Natural killer cell (primary cell): ENCODE results near the gene IFT43. TPM values are rescaled to one million over a fixed set of nuclear protein-coding genes. Genes with fewer than 3 reads are reported as not detected.

ENCODE experiments used
- ATAC-seq, 3 donors: fragments of 150-1000 bp in 2 of 3; fragments of 200-7000 bp in 1 of 3; cut with Tn5 transposase; 1 replicate in 1 of 3; 2 replicates in 2 of 3; pipeline ENCODE4 v1.10.0; 2021; ENCODE audit warnings: mild to moderate bottlenecking in 2 of 3, moderate library complexity in 2 of 3
- DNase-seq, 2 donors: peaks; one replicate each; pipeline versions ENCODE4 v3.0.0 to v3.0.0-alpha.2; 2013 to 2021; ENCODE audit warnings: mixed read lengths in 1 of 2
- H3K27ac ChIP-seq: one replicate; pipeline ENCODE4 v1.5.1; 2013; ENCODE audit warnings: mild to moderate bottlenecking, low read length
- H3K27me3 ChIP-seq: one replicate; pipeline ENCODE4 v1.6.1; 2013; ENCODE audit warnings: low read length; ENCODE audit not compliant: control insufficient read depth, insufficient read depth
- H3K36me3 ChIP-seq: one replicate; pipeline ENCODE4 v1.6.1; 2013; ENCODE audit warnings: low read length; ENCODE audit not compliant: control insufficient read depth, insufficient read depth
- H3K4me1 ChIP-seq: one replicate; pipeline ENCODE4 v1.6.1; 2013; ENCODE audit warnings: low read length; ENCODE audit not compliant: control insufficient read depth, insufficient read depth
- H3K4me3 ChIP-seq: one replicate; pipeline ENCODE4 v1.5.1; 2013; ENCODE audit warnings: low read length
- H3K9me3 ChIP-seq: one replicate; pipeline ENCODE4 v1.6.1; 2013; ENCODE audit warnings: low read length; ENCODE audit not compliant: control insufficient read depth, insufficient read depth
- H3K27ac Mint-ChIP-seq, 2 donors: one replicate each; pipeline ENCODE4 v1.8.0; 2022; ENCODE audit warnings: mild to moderate bottlenecking in 2 of 2, mixed read lengths in 2 of 2, moderate library complexity in 1 of 2
- H3K27me3 Mint-ChIP-seq, 2 donors: one replicate each; pipeline ENCODE4 v1.8.0; 2022; ENCODE audit warnings: low read depth in 2 of 2, mixed read lengths in 2 of 2
- H3K36me3 Mint-ChIP-seq: one replicate; pipeline ENCODE4 v1.8.0; 2022; ENCODE audit warnings: mixed read lengths
- H3K4me1 Mint-ChIP-seq, 2 donors: one replicate each; pipeline ENCODE4 v1.8.0; 2022; ENCODE audit warnings: mixed read lengths in 2 of 2
- H3K4me3 Mint-ChIP-seq: one replicate; pipeline ENCODE4 v1.8.0; 2022; ENCODE audit warnings: mild to moderate bottlenecking, moderate library complexity, mixed read lengths
- H3K9me3 Mint-ChIP-seq, 2 donors: one replicate each; pipeline ENCODE4 v1.8.0; 2022; ENCODE audit warnings: mixed read lengths in 2 of 2
- WGBS: methylation state at CpG from one replicate; pipeline ENCODE4 v1.1.7; 2013; ENCODE audit warnings: missing lambda C conversion rate; ENCODE audit not compliant: insufficient coverage; 5-methylcytosine and 5-hydroxymethylcytosine counted together
- intact Hi-C: fragments of 100-400 bp; cut with micrococcal nuclease; formaldehyde crosslinking; loops from one replicate; pipeline ENCODE4 v1.14.2; 2022
- total RNA-seq, 4 donors: library from RNA; stranded (reverse); fragments of 120-200 nt in 1 of 4; gene quantifications; one replicate each; pipeline versions ENCODE4 v1.2.3 to v1.2.4, GENCODE V29; 2013 to 2022
- TF ChIP-seq, protein P1 (sequence below): fragments of 200-600 bp; IDR thresholded peaks from one replicate; pipeline ENCODE4 v1.8.0; 2022; ENCODE audit warnings: antibody characterized with exemption

IFT43 gene
- total RNA-seq, 3 donors from 2014 or later (not counting 1 experiment from before 2014, with no cell fraction given) = 19.0 to 20.8 (median 20.7) TPM

DNA sequence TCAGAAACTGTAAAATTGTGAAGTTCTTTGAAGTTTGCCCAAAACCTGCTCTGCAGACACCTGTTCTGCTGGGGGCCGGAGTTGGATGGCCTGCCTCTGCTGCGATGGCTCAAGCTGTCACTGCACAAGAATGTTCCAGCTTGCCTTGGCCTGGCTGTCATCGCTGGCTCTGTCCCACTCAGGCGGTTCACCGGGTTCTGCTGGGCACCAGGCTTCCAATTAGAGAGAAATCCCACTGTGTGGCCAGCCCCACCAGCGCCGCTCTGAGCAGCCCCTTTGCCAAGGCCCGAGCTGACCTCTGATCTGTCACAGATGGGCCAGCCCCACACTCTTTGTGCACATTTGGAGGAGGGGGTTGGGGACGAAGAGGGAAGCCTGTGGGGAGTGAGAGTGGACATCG, 94.5 kb downstream of the IFT43 start:
- H3K9me3 Mint-ChIP-seq = no peaks in the 10 kb centered on the region
- TF ChIP-seq, protein P1, sequence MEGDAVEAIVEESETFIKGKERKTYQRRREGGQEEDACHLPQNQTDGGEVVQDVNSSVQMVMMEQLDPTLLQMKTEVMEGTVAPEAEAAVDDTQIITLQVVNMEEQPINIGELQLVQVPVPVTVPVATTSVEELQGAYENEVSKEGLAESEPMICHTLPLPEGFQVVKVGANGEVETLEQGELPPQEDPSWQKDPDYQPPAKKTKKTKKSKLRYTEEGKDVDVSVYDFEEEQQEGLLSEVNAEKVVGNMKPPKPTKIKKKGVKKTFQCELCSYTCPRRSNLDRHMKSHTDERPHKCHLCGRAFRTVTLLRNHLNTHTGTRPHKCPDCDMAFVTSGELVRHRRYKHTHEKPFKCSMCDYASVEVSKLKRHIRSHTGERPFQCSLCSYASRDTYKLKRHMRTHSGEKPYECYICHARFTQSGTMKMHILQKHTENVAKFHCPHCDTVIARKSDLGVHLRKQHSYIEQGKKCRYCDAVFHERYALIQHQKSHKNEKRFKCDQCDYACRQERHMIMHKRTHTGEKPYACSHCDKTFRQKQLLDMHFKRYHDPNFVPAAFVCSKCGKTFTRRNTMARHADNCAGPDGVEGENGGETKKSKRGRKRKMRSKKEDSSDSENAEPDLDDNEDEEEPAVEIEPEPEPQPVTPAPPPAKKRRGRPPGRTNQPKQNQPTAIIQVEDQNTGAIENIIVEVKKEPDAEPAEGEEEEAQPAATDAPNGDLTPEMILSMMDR = no peak
- WGBS = 90% methylated on average over 10 of the region's 10 CpGs
- Histone ChIP-seq H3K36me3 (no peaks in the 10 kb centered on the region), H3K27ac (no peak overlapping the region), H3K4me1 (no peaks in the 10 kb centered on the region), H3K4me3 (no peak overlapping the region), H3K9me3 (no peaks in the 10 kb centered on the region), H3K27me3 (no peaks in the 10 kb centered on the region)
- H3K27ac Mint-ChIP-seq = no peak overlapping the region
- no peaks in the 10 kb centered on the region for H3K4me1 Mint-ChIP-seq
- H3K36me3 Mint-ChIP-seq = no peaks in the 10 kb centered on the region
- H3K27me3 Mint-ChIP-seq = no peaks in the 10 kb centered on the region
- ATAC-seq (no peak), DNase-seq (no peak)
- H3K4me3 Mint-ChIP-seq = no peak overlapping the region
- intact Hi-C loops = no loop called here

DNA sequence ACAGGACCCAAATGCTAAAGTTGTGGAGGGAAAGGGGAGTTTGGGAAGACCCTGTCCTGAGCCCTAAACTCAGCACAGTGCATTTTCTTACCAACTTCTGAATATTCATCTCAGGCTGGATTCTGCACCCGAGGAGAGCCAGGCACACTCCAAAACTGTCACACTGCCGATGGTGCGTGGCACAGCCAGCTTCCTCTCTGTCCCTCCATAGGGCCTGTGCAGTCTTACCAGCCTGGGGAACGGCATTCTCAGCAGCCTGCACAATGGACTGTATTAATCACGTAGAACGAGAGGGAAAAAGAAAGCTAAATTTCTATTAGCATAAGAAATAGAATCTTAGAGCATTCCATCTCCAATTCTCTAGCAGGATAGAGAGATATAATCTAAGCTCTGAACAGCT, 94.9 kb downstream of the IFT43 start:
- Mint-ChIP-seq H3K9me3 (no peaks in the 10 kb centered on the region), H3K4me3 (no peak overlapping the region), H3K27ac (no peak overlapping the region), H3K27me3 (no peaks in the 10 kb centered on the region), H3K4me1 (no peaks in the 10 kb centered on the region), H3K36me3 (no peaks in the 10 kb centered on the region)
- H3K27ac ChIP-seq = no peak overlapping the region
- TF ChIP-seq, protein P1 = no peak
- no peaks in the 10 kb centered on the region for H3K9me3 ChIP-seq
- H3K4me3 ChIP-seq = no peak overlapping the region
- no peak for ATAC-seq
- no peaks in the 10 kb centered on the region for H3K27me3 ChIP-seq
- DNase-seq = no peak
- no peaks in the 10 kb centered on the region for H3K36me3 ChIP-seq
- WGBS = 86% methylated on average over 4 of the region's 6 CpGs
- no peaks in the 10 kb centered on the region for H3K4me1 ChIP-seq
- intact Hi-C loops = no loop called here

DNA sequence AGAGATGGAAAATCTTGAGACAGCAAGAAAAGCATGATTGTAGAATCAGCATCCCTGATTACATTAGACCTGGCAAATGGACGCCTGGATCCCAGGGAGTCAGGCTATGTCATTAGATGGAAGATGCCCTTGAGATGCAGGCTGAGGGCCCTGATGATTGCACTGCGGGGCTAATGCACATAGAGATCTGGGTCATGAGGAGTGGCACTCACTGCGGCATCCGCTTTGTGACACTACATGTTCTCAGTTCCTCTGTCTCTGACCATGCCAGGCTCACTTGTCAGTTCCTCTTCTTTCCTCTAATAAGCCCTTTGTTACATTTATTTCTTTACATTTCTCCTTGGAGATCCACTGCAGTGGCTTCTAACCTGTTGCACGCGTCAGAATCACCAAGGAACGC, 96.1 kb downstream of the IFT43 start:
- TF ChIP-seq, protein P1 = no peak
- intact Hi-C loops = no loop called here

More for the DNA sequence above, 96.1 kb downstream of the IFT43 start:
- WGBS = 94% methylated on average over 7 of the region's 7 CpGs
- no peak overlapping the region for H3K27ac ChIP-seq
- no peak for ATAC-seq
- H3K36me3 ChIP-seq = no peaks in the 10 kb centered on the region
- Mint-ChIP-seq H3K36me3 (no peaks in the 10 kb centered on the region), H3K27ac (no peak overlapping the region), H3K27me3 (no peaks in the 10 kb centered on the region), H3K4me3 (no peak overlapping the region), H3K9me3 (no peaks in the 10 kb centered on the region), H3K4me1 (no peaks in the 10 kb centered on the region)
- no peak for DNase-seq
- H3K4me1 ChIP-seq = no peaks in the 10 kb centered on the region
- H3K9me3 ChIP-seq = no peaks in the 10 kb centered on the region
- H3K27me3 ChIP-seq = no peaks in the 10 kb centered on the region
- H3K4me3 ChIP-seq = no peak overlapping the region
